Activated naive CD8-positive, alpha-beta T cell treated with anti-CD3 and anti-CD28 coated beads for 36 hours (primary cell): ENCODE measurements around the gene C11orf54. TPM values are rescaled to one million over a fixed set of nuclear protein-coding genes. Genes with fewer than 3 reads are reported as not detected.
"Not testable (repeated sequence)": the region's sequence is repeated elsewhere in the genome, so short reads cannot be mapped to it uniquely, and the experiment has no call there.

ENCODE experiments used
- DNase-seq: peaks from one replicate; pipeline ENCODE4 v3.0.0; 2021
- H3K27ac Mint-ChIP-seq: one replicate; pipeline ENCODE4 v1.8.0; 2022; ENCODE audit warnings: mild to moderate bottlenecking, moderate library complexity, mixed read lengths
- H3K27me3 Mint-ChIP-seq: one replicate; pipeline ENCODE4 v1.8.0; 2022; ENCODE audit warnings: mild to moderate bottlenecking, mixed read lengths
- H3K36me3 Mint-ChIP-seq: one replicate; pipeline ENCODE4 v1.8.0; 2021; ENCODE audit warnings: mild to moderate bottlenecking, mixed read lengths
- H3K4me1 Mint-ChIP-seq: one replicate; pipeline ENCODE4 v1.8.0; 2021; ENCODE audit warnings: mixed read lengths
- H3K4me3 Mint-ChIP-seq: one replicate; pipeline ENCODE4 v1.8.0; 2022; ENCODE audit warnings: mild to moderate bottlenecking, moderate library complexity, mixed read lengths
- H3K9me3 Mint-ChIP-seq: one replicate; pipeline ENCODE4 v1.8.0; 2022; ENCODE audit warnings: mixed read lengths
- total RNA-seq, 2 experiments: library from RNA; stranded (reverse); gene quantifications; one replicate each; pipeline ENCODE4 v1.2.3, GENCODE V29; 2021

The C11orf54 gene
- total RNA-seq, 2 experiments from 2014 or later: 12.7 to 14.5 TPM

DNA sequence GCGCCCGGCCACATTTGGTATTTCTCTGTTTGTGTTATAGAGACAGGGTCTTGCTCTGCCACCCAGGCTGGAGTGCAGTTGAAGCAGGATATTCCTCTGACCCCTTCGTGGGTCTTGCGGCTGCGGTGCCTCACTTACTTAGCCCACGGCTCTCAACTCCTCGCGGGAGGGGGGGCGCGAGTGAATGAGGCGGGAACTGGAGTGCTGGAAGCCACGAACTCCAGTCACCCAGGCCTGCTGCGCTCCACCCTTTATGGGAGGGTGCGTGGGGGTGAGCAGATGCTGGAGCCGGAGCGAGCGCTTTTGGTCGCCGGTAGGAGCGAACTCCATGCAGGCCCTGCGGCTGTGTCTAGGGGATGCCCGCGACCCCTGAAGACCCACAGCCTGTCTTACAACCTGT is 1.8 kb downstream of the C11orf54 start:
- H3K36me3 Mint-ChIP-seq: peaks cover 37% of the 10 kb centered on the region
- peak overlapping the region; percentile 29 for H3K4me3 Mint-ChIP-seq
- H3K27ac Mint-ChIP-seq: peak overlapping the region; percentile 25
- H3K9me3 Mint-ChIP-seq: no peaks in the 10 kb centered on the region
- no peak for DNase-seq
- H3K4me1 Mint-ChIP-seq: peaks cover 30% of the 10 kb centered on the region
- peaks cover 11% of the 10 kb centered on the region for H3K27me3 Mint-ChIP-seq

DNA sequence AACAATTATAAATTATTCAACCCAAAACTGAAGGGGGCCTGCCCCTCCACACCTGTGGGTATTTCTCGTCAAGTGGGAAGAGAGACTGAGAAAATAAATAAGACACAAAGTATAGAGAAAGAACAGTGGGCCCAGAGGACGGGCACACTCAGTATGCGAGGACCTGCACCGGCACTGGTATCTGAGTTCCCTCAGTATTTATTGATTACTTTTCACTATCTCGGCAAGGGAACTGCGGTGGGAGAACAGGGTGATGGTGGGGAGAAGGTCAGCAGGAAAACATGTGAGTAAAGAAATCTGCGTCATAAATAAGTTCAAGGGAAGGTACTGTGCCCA is 3.2 kb downstream of the C11orf54 start:
- Mint-ChIP-seq H3K4me3 (no peak overlapping the region), H3K27ac (no peak overlapping the region), H3K27me3 (peaks cover 11% of the 10 kb centered on the region)

DNA sequence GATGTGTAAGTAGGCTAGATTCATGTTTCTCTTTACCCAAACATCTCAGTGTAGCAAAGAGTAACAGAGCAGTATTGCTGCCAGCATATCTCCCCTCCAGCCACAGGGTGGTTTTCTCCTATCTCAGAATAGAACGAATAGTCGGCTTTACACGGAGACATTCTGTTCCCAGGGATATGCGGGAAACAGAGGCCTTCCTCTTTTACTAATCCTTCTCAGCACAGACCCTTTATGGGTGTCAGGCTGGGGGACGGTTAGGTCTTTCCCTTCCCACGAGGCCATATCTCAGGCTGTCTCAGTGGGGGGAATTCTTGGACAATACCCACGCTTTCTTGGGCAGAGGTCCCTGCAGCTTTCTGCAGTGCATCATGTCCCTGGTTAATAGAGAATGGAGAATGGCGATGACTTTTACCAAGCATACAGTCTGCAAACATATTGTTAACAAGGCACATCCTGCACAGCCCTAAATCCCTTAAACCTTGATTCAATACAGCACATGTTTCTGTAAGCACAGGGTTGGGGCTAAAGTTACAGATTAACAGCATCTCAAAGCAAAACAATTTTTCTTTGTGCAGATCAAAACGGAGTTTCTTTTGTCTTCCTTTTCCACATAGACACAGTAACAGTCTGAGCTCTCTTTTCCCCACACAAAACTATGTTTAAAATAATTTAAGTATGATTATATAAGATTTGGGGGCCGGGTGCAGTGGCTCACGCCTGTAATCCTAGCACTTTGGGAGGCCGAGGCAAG is 3.7 kb downstream of the C11orf54 start:
- DNase-seq, H3K9me3 Mint-ChIP-seq, H3K4me3 Mint-ChIP-seq, H3K27ac Mint-ChIP-seq: not testable (repeated sequence)
- Mint-ChIP-seq H3K36me3 (peaks cover 20% of the 10 kb centered on the region), H3K4me1 (peaks cover 24% of the 10 kb centered on the region), H3K27me3 (peaks cover 11% of the 10 kb centered on the region)

More for the DNA sequence above, 3.2 kb downstream of the C11orf54 start:
- Mint-ChIP-seq H3K36me3 (peaks cover 25% of the 10 kb centered on the region), H3K4me1 (peaks cover 24% of the 10 kb centered on the region), H3K9me3 (no peaks in the 10 kb centered on the region)
- DNase-seq: no peak

DNA sequence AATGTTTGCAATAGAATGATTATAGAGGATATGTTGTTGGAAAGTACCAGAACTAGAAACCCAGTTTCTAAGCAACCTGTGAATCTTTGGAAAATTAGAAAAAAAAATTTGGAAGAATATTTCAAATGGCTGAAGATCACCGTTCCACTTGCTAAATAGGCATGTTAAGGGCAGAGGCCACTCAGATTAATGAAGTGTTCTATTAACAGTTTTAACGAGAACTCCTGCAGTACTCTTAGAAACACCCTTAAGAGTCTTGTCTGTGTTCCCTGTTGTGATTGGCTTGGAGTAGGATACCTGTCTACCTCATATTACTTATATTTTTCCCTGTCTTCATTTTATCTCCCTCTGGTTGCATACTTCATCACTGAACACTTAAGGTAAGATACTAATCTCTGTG is 4.6 kb downstream of the C11orf54 start:
- Mint-ChIP-seq H3K4me3 (no peak overlapping the region), H3K27me3 (peaks cover 3% of the 10 kb centered on the region), H3K4me1 (peaks cover 19% of the 10 kb centered on the region), H3K9me3 (no peaks in the 10 kb centered on the region), H3K36me3 (peaks cover 12% of the 10 kb centered on the region), H3K27ac (no peak overlapping the region)
- DNase-seq: no peak

DNA sequence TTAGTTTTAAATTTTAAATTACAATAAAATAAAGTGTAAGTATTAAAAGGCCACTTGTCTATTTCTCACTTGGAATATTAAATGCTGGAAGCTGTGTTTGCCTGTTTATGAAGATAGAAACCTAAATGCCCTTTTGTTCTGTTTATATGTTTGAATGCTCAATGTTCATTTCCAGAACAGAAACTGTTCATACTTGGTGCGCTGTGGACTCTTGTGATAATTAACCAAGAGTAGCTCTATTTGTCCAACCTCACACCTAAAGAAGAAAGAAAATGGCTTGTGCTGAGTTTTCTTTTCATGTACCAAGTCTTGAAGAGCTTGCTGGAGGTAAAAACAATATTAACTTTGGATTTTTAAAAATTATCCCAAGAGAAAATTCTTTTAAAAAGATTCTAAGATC is 5.7 kb downstream of the C11orf54 start:
- H3K9me3 Mint-ChIP-seq: no peaks in the 10 kb centered on the region
- no peaks in the 10 kb centered on the region for H3K27me3 Mint-ChIP-seq
- peaks cover 17% of the 10 kb centered on the region for H3K4me1 Mint-ChIP-seq
- DNase-seq: no peak
- H3K27ac Mint-ChIP-seq: no peak overlapping the region
- H3K4me3 Mint-ChIP-seq: no peak overlapping the region
- H3K36me3 Mint-ChIP-seq: peaks cover 9% of the 10 kb centered on the region

DNA sequence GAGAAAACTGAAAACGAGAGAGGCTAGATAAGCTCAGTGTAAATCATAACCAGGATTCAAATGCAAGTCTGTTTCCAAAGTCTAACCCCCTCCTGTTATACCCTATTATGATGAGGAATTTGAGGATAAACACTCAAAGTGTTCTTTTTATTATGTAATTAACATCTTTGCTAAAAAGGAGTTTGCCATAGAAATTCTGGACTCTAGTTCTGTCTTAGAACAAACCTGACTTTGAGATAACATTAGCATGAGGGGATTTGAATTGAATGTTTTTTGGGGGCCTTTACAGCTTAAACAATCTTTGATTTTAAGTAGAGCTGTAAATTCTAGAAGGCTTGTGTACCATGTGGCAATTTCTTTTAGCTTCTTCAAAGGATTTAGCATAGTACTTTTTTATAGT is 9.5 kb downstream of the C11orf54 start:
- H3K27me3 Mint-ChIP-seq: no peaks in the 10 kb centered on the region
- peaks cover 2% of the 10 kb centered on the region for H3K4me1 Mint-ChIP-seq
- peaks cover 1% of the 10 kb centered on the region for H3K36me3 Mint-ChIP-seq
- DNase-seq: no peak
- H3K9me3 Mint-ChIP-seq: no peaks in the 10 kb centered on the region
- no peak overlapping the region for H3K4me3 Mint-ChIP-seq
- no peak overlapping the region for H3K27ac Mint-ChIP-seq

DNA sequence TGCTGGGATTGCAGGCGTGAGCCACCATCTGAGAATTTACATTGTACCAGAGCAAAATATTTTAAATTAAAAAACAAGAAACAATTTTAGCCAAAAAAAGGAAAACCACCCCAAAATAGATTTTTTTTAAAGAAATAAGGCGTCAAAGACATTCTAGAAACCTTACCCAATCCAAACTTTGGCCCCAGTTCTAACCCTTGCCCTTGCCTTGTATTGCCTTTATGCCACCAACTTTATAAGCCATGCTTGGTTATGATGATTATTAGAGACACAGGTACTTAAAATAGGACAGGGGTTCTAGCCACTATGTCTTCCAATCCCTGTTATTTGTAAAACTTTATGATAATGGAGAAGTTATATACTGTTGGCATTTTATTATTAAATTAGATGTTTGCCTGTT is 11.8 kb downstream of the C11orf54 start:
- Mint-ChIP-seq H3K9me3 (no peaks in the 10 kb centered on the region), H3K4me1 (no peaks in the 10 kb centered on the region), H3K27me3 (no peaks in the 10 kb centered on the region), H3K27ac (no peak overlapping the region), H3K36me3 (peaks cover 4% of the 10 kb centered on the region), H3K4me3 (no peak overlapping the region)
- no peak for DNase-seq

DNA sequence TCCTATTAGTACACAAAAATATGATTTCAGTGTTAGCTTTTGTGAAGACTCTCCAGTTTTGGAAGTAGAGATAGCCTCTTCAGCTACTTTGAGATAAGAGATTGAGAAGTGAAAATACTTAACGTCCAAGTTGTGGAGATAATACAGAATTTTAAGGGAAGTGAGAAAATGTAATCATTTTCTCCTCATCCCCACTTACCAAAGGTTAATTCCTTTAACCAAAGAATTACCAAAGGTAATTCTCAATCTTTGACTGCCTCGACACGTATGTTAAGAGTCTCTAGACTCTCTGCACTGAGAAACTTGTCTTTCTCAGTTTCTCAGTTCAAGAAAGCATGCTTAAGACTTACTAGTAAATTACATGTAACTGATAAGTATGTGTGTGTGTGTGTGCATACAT is 15.3 kb downstream of the C11orf54 start:
- H3K36me3 Mint-ChIP-seq: peaks cover 15% of the 10 kb centered on the region
- no peaks in the 10 kb centered on the region for H3K27me3 Mint-ChIP-seq
- H3K9me3 Mint-ChIP-seq: no peaks in the 10 kb centered on the region
- no peaks in the 10 kb centered on the region for H3K4me1 Mint-ChIP-seq
- DNase-seq: no peak
- no peak overlapping the region for H3K4me3 Mint-ChIP-seq
- H3K27ac Mint-ChIP-seq: no peak overlapping the region

DNA sequence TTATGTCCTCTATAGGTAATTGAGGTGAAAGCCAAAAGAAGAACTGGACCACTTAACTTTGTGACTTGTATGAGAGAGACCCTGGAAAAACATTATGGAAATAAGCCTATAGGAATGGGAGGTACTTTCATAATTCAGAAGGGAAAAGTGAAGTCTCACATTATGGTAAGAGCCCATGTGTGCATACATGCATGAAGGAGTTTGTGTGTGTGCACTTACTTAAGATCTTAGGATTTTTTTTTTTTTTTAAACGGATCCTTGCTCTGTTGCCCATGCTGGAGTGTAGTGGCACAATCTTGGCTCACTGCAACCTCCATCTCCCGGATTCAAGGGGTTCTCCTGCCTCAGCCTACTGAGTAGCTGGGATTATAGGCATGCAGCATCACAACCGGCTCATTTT is 15.8 kb downstream of the C11orf54 start:
- no peaks in the 10 kb centered on the region for H3K4me1 Mint-ChIP-seq
- H3K36me3 Mint-ChIP-seq: peaks cover 15% of the 10 kb centered on the region
- no peak overlapping the region for H3K27ac Mint-ChIP-seq
- no peaks in the 10 kb centered on the region for H3K9me3 Mint-ChIP-seq
- no peak overlapping the region for H3K4me3 Mint-ChIP-seq
- H3K27me3 Mint-ChIP-seq: no peaks in the 10 kb centered on the region
- DNase-seq: no peak

DNA sequence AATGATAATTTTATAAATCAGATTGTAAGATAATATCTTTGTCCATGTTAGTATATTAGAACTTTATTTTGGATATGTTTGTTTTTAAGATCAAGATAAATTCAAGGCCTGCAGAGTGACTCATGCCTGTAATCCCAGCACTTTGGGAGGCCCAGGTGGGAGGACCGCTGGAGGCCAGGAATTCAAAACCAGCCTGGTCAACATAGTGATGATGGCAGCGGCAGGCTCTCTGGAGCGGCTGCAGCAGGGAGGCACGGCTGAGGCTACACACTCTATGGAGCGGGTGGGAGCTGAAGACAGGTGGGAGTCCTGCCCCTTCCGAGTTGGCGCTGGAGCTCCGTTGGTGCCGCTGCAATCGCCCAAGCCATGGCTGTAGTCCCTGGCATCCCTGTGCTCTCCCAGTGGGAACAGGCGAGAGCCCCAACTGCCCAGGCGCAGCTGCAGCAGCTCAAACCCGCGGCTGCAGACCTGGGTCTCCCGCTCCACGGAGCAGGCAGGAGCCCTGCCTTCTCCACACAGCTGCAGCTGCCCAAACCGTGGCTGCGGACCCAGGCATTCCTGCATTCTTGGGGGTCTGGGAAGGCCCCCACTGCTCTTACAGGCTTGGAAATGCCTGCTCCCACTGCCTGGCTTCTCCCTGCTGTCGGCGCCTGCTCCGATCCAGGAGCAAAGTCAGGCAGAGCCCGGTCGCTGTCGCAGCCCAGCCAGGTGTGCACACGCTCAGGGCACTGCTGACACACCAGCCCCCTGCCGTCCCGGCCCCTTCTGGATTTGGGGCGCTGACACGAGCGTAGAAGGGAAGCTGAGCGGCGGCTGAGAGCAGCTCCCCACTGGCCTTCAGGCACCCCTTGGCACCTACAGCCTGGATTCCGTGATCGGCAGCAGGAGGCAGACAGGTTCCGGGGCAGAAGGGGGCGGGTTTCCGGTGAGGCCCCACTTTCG is 16.7 kb downstream of the C11orf54 start:
- peaks cover 15% of the 10 kb centered on the region for H3K36me3 Mint-ChIP-seq
- no peaks in the 10 kb centered on the region for H3K4me1 Mint-ChIP-seq
- DNase-seq: no peak
- no peak overlapping the region for H3K4me3 Mint-ChIP-seq
- H3K27ac Mint-ChIP-seq: no peak overlapping the region
- no peaks in the 10 kb centered on the region for H3K27me3 Mint-ChIP-seq
- no peaks in the 10 kb centered on the region for H3K9me3 Mint-ChIP-seq

DNA sequence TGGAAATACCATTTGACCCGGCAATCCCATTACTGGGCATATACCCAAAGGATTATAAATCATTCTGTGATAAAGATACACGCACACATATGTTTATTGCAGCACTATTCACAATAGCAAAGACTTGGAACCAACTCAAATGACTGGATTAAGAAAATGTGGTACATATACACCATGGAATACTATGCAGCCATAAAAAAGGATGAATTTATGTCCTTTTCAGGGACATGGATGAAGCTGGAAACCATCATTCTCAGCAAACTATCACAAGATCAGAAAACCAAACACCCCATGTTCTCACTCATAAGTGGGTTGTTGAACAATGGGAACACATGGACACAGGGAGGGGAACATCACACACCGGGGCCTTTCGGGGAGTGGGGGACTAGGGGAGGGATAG is 17.7 kb downstream of the C11orf54 start:
- not testable (repeated sequence) for H3K4me3 Mint-ChIP-seq, H3K9me3 Mint-ChIP-seq, H3K27me3 Mint-ChIP-seq, H3K27ac Mint-ChIP-seq, H3K4me1 Mint-ChIP-seq, DNase-seq
- H3K36me3 Mint-ChIP-seq: peaks cover 15% of the 10 kb centered on the region

DNA sequence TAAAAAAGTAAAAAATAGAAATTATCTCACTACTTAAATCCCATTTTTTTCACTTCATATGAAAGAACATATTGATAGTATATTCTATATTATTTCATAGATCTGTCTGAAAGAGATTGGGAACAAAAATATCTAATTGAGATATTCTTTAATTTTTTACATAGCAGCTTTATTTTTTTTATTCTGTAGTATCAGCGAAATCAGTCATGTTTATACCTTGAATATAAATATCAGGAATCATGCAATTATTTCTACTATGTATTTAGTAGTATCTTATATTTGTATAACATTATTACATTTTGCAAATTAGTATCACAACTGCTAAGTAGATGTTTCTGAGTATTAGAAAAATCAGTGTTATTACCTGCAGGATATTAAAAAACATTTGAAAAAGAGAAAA is 20.4 kb downstream of the C11orf54 start:
- Mint-ChIP-seq H3K36me3 (peaks cover 25% of the 10 kb centered on the region), H3K9me3 (peaks cover under 1% of the 10 kb centered on the region), H3K27me3 (no peaks in the 10 kb centered on the region), H3K4me1 (no peaks in the 10 kb centered on the region), H3K4me3 (no peak overlapping the region), H3K27ac (no peak overlapping the region)
- DNase-seq: no peak

DNA sequence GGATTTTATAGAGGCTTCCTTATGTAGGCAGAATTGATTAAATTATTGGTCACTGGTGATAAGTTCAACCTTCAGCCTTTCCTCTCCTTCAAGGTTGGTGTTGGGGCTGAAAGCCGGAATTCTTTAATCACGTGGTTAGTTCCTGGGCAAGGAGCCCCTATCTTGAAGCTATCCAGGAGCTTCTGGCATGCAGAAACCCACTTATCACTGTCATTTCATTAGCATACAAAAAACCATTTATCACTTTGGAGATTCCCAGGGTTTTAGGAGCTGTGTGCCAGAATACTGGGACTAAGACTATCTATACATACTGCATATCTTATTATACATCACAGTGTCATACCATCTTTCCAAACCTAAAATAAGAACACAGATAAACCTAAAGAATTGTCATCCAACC is 24.1 kb downstream of the C11orf54 start:
- Mint-ChIP-seq H3K9me3 (peaks cover 3% of the 10 kb centered on the region), H3K4me1 (no peaks in the 10 kb centered on the region), H3K27ac (no peak overlapping the region), H3K4me3 (no peak overlapping the region), H3K27me3 (no peaks in the 10 kb centered on the region), H3K36me3 (peaks cover 11% of the 10 kb centered on the region)
- no peak for DNase-seq

DNA sequence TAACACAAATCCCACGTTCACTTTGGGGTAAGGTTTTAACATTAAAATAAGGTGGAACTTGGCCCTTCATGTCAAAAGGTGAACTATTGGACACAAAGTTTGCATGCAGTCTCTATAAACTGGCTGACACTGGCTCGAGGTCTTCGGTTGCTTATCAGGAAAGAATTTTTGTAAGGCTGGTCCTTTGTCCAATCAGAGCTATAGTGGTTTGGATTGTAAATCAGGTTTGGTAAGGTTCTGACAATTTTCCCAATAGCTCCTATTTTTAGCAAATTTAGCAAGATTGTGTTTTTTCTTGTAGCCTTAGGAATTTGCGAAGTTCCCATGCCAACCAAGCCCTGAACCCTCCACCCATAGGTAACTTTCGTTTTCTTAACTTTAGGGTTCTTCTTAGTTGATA is 25.0 kb downstream of the C11orf54 start:
- Mint-ChIP-seq H3K36me3 (peaks cover 11% of the 10 kb centered on the region), H3K9me3 (peaks cover 3% of the 10 kb centered on the region), H3K4me1 (no peaks in the 10 kb centered on the region), H3K27ac (no peak overlapping the region), H3K27me3 (no peaks in the 10 kb centered on the region), H3K4me3 (no peak overlapping the region)
- DNase-seq: no peak

DNA sequence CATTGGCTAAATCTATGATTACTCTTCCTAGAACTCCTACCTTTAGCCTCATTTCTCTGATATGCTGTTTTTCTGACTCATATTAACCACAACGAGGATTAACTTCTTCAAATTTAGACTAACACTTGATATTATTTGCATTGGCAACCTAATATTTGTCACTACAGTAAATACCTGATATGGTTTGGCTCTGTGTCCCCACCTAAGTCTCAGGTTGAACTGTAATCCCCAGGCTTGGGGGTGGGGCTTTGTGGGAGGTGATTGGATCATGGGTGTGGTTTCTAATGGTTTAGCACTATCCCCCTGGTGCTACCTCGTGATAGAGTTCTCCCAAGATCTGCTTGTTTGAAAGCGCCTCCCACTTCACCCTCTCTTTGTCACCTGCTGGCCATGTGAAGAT is 25.5 kb downstream of the C11orf54 start:
- no peak for DNase-seq
- Mint-ChIP-seq H3K4me3 (no peak overlapping the region), H3K9me3 (peaks cover 5% of the 10 kb centered on the region), H3K27me3 (no peaks in the 10 kb centered on the region), H3K36me3 (peaks cover 14% of the 10 kb centered on the region), H3K27ac (no peak overlapping the region), H3K4me1 (no peaks in the 10 kb centered on the region)

DNA sequence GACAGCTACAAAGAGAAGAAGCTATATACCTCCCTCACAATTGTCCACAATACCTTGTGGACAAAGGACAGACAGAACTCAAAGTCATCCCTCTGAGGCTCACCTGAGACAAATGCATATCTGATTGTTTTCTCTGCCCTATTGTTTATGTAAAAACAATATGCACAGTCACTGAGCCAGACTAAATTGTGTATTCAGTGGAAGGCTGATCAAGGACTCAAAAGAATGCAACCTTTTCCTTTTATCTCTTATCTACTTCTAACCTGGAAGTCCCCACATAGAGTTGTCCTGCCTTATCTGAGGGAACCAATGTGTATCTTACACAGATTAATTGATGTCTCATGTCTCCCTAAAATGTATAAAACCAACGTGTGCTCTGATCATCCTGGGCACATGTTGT is 28.7 kb downstream of the C11orf54 start:
- Mint-ChIP-seq H3K4me3 (no peak overlapping the region), H3K27ac (no peak overlapping the region), H3K27me3 (no peaks in the 10 kb centered on the region), H3K9me3 (peaks cover 5% of the 10 kb centered on the region), H3K36me3 (peaks cover 15% of the 10 kb centered on the region), H3K4me1 (no peaks in the 10 kb centered on the region)
- DNase-seq: no peak
